Measurements from ENCODE around the gene PROSER2.
A peak's percentile ranks its signal among the peaks of the same experiment; 100 is the strongest.
"Not testable (repeated sequence)": the region's sequence is repeated elsewhere in the genome, so short reads cannot be mapped to it uniquely, and the experiment has no call there.

The PROSER2 gene

DNA sequence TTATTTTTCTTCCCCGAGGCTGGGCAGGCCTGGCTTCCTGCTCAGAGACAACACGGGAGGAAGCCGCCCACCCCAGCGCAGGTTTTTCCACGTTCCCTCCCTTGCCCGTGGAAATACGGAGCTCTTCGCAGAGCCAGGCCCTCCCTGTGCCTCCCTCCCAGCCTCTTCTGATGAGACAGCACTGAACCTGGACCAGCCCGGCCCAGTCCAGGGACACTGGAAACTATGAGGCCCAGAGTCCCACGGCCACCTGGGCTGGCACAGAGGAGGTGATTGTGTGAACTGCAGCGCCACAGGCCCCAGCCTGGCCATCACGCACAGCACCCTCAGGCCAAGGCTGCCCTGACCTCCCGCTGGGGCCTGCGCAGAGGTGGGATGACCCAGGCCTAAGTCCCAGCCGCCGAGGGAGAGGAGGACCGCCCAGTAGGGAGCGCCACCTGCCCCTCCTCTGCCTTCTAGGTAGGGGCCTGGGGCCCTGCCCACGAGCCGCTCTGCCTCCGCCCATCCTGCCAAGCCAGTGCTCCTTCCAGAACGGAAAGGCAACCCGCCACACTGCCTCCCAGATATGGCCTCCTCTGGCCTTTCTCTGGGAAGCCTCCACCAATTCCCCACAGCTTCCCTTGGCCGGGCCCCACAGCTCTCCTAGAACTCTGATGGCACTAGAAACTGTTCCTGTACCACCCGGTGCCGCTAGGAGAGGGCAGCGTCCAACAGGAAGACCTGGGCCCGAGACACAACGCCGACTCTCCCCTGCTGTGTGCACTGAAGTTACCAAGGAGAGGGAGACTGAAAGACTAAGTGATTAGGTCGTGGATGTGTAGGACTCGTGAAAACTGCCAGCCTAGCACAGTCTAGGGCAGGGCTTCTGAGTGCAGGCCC, 57.2 kb downstream of the PROSER2 start:
- FAIRE-seq (no peak), DNase-seq (ENCODE audit: extremely low spot score, insufficient read length, low read depth) (no peak)

DNA sequence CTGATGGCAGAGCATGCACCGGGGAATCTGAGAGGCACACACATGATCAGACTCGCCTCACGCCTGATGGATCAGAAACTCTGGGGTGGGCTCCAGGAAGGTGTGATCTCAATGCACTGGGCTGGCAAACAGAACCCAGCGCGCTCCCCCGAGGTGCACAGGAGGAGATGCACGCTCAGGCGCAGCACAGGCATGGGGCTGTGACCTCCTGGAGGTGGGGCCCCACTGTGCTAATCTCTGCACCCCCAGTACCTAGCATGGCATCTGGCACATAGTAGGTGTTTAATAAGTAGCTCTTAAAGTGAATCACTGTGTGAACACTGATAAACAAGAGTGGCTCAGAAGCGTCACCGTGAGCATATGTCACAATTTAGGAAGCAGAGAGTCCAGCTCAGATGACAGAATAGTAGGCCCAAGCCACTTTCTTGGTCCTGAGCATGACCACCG, 57.9 kb downstream of the PROSER2 start:
- no peak for FAIRE-seq
- no peak for DNase-seq (ENCODE audit: extremely low spot score, insufficient read length, low read depth)

DNA sequence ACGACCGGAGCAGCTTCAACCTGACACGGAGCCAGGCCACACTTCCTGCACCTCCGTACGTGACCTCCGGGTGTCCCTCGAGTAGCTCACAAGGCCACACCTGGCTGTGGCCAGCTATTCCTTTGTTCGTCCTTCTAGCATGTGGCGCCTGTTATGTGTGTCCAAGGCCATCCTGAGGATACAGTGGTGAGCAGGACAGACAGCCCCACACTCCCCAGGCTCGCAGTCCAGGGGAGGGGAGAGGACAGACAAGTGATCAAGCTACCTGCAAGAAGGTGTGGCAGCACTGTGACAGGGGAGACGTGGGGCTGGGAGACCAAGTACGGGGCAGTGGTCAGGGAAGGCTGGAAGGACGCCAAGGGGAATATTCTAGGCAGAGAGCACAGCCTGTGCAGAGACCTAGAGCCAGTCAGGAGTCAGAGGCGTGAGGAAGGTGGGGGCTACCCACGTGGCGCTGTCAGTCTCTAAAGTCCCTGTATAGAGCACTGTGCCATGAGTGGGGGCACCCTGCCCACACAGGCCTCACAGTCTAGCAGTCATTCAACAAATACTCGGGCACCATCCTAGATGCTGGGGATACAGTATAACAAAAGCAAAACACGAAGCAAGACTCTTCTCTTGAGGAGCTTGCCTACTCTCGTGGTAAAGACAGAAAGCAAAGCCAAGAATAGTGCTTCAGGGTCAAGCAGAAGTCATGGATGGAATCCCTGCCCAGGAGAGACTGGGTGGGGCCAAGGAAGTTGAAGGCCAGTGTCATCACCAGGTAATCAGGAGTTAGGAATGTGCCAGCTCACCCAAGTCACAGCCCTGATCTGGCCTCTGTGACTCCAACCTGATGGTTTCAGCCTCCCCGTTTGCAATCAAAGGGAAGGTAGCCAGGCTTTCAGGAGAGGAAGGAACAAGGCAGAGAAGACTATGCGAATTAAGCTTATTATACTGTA, 58.6 kb downstream of the PROSER2 start:
- DNase-seq (ENCODE audit: extremely low spot score, insufficient read length, low read depth) = no peak
- FAIRE-seq = no peak

DNA sequence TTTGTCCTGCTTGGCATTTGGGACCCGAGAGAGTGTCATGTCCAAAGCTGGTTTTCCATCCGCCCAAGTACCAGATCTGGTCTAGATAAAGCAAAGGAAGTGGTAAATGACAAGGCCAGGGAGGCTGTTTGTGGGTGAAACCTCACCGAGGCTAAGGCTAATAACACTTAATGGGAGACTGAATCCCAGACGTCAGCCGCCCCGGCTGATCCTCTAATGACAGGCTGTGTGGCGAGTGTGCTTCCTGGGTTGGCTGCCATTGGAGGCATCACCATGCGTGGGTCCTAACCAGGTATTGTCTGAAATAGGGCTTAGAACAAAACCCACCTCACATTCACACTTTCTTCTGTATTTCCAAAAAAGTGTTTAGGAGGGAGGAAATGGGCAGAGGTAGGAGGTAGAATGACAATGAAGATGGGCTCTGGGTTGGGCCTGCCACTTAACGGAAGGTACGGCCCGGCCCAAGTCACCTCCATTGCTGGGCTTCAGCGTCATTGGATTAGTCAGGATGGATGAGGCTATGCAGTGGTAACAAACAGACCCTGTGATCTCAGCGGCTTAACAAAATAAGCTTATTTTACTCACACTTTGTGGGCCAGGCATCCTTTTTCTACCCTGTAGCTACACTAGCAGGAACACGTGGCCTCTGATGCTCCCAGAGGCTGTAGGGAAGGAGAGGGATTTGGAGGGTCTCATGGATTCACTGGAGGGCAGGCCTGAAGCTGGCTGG, 59.7 kb downstream of the PROSER2 start:
- DNase-seq (ENCODE audit: extremely low spot score, insufficient read length, low read depth) (no peak), FAIRE-seq (no peak)

DNA sequence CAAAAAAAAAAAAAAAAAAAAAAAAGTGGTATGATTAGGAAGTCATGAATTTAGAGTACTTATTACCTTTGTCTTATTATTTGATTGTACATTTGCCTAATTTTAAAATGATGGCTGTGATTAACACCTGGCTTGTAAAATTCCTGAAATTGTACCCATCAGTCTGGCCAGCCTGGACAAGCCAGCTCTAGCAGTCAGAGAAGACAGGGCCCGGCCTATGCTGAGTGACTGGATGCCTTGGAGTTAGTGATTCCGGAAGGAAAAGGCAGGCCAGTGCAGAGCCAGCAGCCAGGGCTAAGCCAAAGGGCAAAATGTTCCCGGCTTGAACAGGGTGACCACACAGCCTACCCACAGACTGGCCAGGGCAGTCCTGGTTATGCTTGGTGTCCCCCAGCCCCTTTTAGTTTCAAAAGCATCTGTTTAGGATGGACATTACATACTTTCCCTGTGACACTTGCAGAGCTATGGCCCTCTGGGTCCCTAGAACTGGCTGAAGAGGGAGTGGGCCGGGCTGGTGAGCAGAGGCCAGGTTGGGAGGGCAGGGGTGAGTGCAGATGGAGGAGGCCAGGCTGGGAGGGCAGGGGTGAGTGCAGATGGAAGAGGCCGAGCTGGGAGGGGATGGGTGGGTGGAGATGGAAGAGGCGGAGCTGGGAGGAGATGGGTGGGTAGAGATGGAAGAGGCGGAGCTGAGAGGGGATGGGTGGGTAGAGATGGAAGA, 61.7 kb downstream of the PROSER2 start:
- no peak for DNase-seq (ENCODE audit: extremely low spot score, insufficient read length, low read depth)
- FAIRE-seq = no peak

DNA sequence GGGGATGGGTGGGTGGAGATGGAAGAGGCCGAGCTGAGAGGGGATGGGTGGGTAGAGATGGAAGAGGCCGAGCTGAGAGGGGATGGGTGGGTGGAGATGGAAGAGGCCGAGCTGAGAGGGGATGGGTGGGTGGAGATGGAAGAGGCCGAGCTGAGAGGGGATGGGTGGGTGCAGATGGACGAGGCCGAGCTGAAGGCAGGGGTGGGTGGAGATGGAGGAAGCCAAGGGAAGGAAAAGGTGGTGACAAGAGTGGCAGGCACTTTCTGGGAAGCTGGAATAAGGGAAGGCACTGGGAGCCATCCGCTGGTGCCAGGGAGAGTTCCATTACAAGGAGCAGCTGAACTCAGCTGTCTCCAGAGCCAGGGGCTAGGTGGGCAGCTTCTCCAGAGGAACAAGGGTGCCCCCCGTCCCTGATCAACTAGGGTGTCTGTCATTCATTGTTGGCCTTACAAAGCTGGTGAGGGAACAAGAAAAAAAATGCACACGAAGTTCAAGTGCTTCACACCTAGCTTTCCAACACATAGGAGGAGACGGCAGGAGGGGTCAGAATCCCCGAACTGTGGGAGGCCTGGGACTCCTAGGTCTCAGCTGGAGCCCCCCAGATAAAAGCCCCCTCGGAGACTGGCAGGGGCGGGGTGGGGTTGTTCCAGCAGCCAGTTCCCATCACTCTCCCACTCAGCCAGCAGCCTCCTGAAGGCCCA, 62.4 kb downstream of the PROSER2 start:
- no peak for DNase-seq (ENCODE audit: extremely low spot score, insufficient read length, low read depth)
- FAIRE-seq = no peak

DNA sequence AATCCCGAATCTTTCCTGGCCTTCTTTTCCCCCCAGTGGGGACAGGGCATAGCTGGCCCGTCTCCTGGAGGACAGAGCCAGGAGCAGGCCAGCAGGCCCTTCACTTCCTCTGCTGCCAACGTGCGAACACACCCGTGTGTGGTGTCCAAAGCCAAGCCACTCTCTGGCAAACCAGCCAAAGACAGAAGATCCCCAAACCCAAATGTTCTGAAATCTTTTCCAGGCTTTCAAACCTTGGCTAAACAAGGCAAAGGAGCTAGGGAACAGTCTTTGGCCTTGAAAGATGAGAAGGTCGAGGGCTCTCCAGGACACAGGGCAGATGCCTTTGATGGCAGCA, 63.0 kb downstream of the PROSER2 start:
- FAIRE-seq (no peak), DNase-seq (ENCODE audit: extremely low spot score, insufficient read length, low read depth) (no peak)

DNA sequence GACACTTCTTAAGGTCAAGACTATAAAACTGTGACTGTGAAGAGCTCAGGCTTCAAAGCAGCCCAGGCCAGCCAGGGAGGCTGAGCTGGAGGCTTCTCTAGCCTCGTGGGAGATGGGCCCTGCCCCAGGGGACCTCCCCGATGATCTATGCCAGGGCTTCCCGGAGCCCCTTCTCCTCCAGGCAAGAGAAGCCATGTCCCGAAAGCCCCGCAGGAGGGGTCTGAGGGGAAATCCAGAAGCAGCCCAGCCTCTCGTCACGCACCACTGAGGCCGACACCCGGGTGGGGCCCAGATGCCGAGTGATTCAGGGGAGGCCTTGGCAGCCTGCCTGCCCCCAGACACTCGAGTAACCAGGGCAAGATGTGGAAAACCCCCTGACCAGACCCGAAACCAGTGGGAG, 63.7 kb downstream of the PROSER2 start:
- FAIRE-seq = peak; percentile 83
- no peak for DNase-seq (ENCODE audit: extremely low spot score, insufficient read length, low read depth)

DNA sequence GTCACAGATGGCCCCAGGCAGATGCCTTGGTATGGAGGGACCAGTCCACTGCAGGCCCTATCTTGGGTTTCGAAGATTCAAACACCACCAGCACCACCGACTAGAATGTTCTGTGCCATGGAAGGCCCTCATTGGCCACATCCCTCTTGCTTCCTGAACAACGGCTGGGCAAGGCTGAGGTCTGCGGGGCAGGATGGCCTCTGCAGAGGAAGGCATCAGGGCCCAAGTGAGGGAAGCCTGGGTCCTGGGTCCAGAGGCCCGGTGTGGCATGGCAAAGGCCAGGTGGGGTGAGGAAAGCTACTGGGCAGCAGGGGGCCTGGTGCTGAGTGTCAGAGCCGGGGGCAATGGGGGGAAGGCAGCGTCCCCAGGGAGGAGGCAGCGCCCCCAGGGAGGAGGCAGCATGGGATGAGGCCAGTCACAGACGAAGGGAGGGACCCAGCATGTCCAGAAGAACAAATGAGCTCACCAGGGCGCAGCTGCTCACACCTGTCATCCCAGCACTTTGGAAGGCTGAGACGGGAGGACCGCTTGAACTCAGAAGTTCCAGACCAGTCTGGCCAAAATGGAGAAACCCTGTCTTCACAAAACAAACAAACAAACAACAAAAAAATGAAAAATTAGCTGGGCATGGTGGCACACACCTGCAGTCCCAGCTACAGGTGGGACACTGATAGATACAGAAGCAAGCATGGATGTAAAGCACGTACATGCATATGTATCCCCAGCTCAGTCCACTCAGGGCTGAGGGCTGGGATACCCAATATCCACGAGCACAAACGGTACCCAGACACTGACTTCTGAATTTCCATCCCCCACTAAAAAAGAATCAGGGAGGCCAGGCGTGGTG, 64.4 kb downstream of the PROSER2 start:
- FAIRE-seq (no peak), DNase-seq (ENCODE audit: extremely low spot score, insufficient read length, low read depth) (no peak)

DNA sequence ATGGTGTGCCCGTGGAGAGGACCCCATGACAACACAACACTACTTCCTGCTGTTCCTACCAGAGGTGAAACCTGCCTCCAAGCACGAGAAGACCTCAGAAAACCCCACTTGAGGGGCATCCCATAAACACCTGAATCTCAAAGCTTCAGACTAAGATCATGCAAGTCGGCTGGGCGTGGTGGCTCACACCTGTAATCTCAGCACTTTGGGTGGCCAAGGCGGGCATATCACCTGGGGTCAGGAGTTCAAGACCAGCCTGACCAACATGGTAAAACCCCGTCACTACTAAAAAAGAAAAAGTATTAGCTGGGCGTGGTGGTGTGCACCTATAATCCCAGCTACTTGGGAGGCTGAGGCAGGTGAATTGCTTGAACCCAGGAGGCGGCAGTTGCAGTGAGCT, 66.1 kb downstream of the PROSER2 start:
- FAIRE-seq; DNase-seq (ENCODE audit: extremely low spot score, insufficient read length, low read depth): not testable (repeated sequence)

DNA sequence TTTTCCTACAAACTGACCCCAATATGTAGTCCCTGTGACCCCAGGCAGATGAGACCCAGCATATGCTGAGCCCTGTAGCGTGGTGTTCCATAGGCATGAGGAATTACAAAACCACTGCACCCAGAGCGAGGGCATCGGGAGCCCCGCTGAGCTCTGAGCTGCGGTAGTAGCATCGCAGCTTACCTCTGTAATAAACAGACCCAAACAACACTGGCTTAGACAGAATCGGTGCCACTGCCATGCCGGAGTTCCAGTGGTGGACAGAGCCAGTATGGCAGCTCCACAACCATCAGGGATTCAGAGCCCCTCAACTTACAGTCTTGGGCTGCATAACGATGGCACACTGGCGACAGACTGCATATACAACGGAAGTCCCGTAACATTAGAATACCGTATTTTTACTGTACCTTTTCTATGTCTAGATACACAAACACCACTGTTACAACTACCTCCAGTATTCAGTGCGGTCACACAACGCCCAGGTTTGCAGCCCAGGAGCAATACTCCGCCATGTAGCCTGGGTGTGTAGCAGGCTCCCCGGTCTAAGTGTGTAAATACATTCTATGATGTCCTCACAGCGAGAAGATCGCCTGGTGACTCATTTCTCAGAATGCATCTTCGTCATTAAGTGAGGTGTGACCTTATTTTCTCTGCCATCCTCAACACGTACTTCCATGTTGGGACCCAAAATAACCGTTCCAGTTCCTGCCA, 68.8 kb downstream of the PROSER2 start:
- DNase-seq (ENCODE audit: extremely low spot score, insufficient read length, low read depth) (no peak), FAIRE-seq (no peak)

DNA sequence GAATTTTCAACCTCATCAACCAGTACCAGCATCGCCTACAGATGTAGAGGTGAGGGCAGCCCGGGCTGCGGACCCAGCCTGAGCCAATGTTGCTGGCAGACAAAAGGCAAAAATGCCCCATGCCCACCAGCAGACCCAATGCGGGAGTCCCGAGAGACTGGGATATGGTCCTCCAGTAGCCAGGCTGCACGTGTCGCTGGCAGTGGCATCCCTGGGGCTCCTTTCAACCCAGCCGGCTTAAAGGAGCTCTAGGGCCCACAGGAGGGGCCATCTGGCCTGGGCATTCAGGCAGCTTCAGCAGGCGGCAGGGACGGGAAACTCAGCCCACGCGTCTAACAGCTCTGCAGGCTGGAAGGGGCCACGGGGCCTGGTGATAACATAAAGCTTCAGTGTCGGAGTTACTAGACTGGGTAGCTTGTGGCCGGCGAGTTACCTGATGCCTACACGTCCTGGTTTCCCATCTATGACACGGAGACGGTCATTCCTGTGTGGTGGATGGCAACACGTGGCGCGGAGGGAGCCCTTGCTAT, 70.7 kb downstream of the PROSER2 start:
- FAIRE-seq (no peak), DNase-seq (ENCODE audit: extremely low spot score, insufficient read length, low read depth) (no peak)

DNA sequence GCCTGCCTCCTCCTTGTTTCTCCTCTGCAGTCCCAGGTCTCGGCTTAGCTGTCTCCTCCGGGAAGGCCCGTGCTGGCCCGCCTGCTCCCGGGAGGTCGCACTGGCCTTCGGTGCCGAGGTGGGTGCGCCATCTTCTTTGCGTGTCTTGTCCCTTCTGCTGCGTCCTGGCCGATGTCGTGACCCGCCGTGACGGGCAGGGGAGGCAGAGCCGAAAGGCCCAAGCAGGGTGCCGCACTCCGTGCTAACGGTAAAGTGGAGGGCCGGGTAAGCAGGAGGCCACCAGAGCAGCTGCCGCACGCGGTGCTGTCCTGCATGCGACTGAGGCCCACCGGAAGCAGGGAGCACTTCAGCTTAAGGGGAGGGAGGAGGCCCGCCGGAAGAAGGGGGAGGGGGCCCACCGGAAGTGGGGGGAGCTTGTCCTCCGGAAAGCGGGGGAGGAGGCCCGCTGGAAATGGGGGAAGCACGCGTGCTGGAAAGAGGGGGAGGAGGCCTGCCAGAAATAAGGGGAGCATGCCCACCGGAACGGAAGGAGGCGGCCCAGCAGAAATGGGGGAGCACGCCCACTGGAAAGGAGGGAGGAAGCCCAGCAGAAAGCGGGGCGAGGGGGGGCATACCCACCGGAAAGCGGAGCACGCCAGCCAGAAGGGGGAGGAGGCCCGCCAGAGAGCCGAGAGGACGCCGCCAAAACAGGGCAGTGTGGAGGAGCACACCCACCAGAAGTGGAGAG, 71.4 kb downstream of the PROSER2 start:
- no peak for DNase-seq (ENCODE audit: extremely low spot score, insufficient read length, low read depth)
- no peak for FAIRE-seq

DNA sequence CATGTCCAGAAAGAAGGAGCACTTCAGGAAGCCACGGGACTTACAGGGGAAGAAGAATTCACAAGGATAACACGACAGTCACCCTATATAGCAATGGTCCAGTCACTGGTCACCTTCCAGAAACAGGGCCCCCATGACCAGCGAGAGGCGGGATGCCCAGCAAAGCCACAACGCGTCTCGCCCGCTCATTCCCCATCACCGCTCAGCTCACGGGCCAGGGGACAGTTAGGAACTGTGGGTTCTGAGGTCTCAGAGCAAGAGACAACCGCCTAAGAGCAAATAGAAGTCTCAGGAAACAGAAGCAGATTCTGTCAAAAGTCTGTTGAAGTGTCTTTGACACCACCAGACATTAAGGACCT, 71.9 kb downstream of the PROSER2 start:
- FAIRE-seq = no peak

DNA sequence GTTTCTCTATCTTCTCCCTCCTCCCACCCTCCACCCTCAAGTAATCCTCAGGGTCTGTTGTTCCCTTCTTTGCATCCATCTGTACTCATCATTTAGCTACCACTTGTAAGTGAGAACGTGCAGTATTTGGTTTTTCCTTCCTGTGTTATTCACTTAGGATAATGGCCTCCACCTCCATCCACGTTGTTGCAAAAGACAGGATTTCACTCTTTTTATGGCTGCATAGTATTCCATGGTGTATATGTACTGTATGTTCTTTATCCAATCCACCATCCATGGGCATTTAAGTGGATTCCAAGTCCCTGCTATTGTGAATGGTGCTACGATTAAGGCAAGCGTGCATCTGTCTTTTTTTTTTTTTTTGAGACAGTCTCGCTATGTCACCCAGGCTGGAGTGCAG, 72.4 kb downstream of the PROSER2 start:
- no peak for FAIRE-seq

More for the DNA sequence above, 71.9 kb downstream of the PROSER2 start:
- DNase-seq (ENCODE audit: extremely low spot score, insufficient read length, low read depth) = no peak

DNA sequence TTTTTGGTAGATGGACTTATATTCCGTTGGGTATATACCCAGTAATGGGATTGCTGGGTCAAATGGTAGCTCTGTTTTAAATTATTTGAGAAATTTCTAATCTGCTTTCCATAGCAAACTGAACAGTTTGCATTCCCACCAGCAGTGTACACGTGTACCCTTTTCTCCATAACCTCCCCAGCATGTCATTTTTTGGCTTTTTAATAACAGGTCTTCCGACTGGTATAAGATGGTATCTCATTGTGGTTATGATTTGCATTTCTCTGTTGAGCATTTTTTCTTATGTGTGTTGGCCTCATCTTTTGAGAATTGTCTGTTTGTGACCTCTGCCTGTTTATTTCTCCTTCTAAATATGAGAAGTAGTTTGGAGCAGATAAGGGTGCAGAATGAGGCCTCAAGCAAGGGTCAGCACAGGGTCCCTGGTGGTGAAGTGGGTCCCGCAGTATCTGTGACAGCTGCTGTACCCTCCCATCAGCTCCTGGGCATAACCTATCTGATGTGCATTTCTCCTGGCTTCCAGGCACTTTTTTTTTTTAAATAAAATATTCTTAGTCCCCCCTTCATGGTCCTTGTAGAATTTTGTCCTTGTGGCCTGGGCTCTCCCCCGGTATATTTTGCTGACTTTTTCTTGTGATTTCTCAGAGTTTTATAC, 73.5 kb downstream of the PROSER2 start:
- FAIRE-seq = no peak

More for the DNA sequence above, 72.4 kb downstream of the PROSER2 start:
- no peak for DNase-seq (ENCODE audit: extremely low spot score, insufficient read length, low read depth)

More for the DNA sequence above, 73.5 kb downstream of the PROSER2 start:
- no peak for DNase-seq (ENCODE audit: extremely low spot score, insufficient read length, low read depth)

Measured in GM18507 (cell line).